Measurements from ENCODE around the gene CORT.

- peak; percentile 97 for TF ChIP-seq CTCF (conservative IDR thresholded peaks at IDR 0.05; ENCODE audit: low read length)
- TF ChIP-seq EZH2phosphoT487 (IDR thresholded peaks at IDR 0.05; ENCODE audit: borderline replicate concordance, low read depth, low read length) = no peak
Measured at GRCh38 chr1:10494754-10495474, 45.1 kb downstream of the CORT start.

Data from OCI-LY7 (cell line).